Hepatic stellate cell (primary cell): ENCODE results near the gene GFER.
A peak's percentile ranks its signal among the peaks of the same experiment; 100 is the strongest.
"Not testable (repeated sequence)": the region's sequence is repeated elsewhere in the genome, so short reads cannot be mapped to it uniquely, and the experiment has no call there.

ENCODE experiments used
- DNase-seq: peaks from one replicate; pipeline ENCODE4 v3.0.0; 2011; ENCODE audit warnings: low spot score

The GFER gene

DNA sequence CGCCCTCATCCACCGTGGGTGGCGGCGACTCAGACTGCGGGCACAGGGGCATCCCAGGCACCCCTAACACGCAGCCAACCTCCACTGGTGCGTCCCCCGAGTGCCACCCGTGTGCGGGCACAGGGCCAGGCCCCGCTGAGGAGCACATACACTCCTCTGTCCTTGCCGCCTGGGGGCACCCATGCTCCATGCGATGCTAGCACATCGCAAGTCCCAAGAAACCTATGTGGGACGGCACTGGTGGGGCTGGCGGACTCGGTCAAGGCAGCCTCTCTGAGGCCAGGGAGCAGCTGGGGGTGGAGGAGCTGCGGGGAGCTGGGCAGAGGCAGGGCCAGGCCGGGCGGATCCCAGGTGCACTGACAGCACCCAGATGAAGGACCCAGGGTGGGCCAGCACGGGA lies 21.7 kb downstream of the GFER start:
- DNase-seq: no peak

DNA sequence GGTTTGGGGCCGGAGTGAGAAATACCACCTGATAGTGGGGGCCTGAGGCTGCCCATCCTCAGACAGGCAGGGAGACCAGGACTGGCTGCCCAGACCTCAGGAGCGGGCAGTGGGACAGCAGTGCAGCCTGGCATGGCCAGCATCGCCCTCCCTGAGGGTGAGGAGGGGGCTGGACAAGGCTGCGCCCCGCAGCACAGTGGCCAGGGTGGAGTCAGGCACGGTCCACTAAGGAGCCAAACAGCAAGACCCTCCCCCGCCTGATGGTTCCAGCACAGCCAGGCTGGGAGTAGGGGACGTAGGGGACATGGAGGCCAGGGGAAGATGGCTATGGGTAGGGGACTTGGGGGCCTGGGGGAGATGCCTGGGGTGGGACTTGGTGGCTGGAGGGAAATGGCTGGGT lies 22.3 kb downstream of the GFER start:
- DNase-seq: no peak

DNA sequence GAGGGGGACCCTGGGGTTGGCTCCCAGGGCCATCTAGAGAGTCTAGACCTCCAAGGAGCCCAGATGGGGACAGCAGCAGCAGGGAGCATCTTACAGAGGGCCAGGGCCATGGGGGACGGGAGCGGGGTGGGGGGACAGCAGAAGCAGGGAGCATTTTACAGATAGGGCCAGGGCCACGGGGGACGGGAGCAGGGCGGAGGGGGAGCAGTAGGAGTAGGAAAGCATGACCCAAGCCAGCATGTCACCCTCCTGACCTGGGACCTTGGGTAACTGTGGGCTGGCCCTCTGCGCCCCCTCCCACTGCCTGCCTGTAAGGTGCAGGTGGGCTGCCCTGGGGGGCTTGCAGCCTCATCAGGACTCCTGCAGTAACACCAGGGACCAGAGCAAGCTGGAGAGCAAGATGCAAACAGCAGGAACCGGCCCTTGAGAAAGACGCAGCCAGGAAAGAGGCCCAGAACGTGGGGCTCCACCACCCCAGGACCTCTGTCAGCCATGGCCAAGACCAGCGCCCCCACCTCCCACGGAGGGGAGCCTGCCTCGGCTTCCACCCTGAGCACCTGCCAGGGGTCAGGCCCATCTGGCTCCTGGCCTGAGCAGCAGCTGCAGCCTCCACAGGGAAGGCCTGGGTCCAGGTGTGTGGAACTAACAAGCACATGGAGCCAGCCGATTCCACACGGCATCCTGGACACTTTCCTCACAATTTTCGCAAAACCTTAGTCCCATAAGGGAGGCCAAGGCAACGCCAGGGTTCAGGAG lies 23.3 kb downstream of the GFER start:
- no peak for DNase-seq

DNA sequence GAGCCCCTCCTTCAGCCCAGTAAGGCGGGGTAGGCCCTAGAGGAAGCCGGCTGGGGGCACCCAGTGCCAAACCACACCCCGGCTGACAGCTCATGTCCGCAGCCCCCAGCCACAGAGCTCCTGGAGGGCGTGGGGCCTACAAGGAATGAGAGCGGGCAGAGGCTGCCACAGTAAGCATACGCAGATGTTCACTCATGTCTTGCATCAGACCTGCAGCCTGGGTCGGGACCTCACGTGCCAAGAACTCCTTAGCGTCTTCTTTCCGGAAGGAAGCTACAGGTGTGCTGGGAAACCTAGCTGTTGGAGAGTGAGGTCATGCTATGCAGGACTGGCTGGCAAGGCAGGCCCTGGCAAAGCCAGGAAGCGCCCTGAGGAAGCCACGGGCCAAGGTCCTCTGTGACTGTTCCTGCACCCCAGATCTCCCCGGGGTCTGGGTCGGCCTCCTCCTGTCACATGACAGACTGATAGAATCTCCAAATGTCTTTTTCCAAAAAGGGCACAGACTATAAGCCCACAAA lies 24.1 kb downstream of the GFER start:
- no peak for DNase-seq

DNA sequence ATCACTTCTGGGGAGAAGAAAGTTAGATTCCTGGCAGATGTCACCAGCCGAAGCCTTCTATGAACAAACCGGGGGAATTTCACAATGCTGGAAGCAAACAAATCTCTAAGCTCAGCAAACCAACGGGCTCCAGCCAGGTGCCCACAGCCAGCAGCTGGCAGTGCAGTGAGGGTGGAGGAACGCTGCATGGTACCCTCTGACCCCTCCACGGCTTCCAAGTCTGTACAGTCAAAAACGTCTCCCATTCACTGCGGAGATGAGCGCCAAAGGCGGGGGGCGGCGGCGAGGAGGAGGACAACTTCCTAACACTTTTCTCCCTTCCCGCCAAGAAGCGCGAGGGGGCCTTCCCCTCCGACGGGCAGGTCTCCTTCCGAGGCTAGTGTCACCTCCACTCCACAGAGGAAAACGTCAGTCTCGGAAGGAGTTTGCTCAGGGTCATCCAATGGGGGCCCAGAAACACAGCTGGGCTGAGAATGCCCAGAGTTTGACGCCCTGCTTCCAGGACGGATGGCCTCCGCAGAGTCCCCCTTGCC lies 24.7 kb downstream of the GFER start:
- peak; percentile 62 for DNase-seq

DNA sequence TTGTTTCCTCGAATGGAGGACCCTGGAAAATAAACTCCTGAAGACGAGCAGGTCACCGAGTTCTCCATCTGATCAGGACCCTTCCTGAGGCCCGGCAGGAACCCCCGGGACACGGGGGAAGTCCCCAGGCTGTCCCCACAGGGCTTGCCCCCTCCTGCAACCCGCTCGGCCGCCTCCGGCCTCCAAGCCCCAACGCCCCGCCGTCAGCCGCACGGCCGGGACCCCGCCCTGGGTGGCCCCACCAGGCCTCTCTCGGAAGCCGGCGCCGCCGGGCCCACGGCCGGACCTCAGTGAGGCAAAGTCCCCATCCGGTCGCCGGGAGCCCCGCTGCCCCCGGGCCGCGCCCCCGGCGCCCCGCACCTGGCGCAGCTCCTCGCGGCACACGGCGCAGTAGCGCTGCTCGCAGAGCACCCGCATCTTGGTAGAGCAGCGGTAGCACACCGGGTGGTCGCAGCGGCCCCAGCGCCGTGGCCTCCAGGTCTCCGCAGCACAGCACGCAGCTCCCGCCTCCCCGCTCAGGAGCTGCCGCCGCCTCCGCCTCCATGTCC lies 25.2 kb downstream of the GFER start:
- DNase-seq: no peak

DNA sequence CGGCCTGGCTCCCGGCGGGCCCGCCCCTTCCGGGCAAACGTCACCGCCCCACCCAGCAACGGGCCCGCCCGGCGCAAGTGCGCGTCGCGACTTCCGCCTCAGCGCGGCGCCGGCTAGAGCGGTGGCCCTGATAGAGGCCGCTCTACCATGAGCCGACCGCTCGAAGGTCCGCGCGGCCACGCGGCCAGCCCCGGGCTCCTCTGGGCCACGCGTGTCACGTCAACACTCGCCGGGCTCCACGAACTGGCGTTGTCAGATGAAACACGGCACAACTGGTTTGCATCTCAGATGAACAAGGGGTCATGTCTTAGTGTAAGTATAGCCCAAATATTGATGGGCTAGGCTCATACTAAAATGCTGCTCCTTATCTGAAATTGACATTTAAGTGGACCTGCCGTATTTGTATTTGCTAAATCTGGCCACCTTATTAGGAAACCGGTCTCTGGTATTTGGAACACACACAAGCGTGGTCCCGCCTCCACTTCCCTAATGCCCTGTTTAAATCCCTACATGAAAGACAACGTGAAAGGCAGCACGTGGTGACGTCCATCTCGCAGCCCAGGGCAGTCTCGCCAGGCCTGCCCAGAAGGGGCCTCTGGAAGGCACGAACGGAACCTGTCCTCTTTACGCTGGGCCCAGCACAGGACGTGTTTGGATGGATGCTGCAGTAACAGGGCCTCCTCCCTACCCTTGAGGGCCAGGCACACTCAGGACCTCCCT lies 26.0 kb downstream of the GFER start, which contains the start of gene ZNF598:
ZNF598 (minus strand) TSS at position 31 of the 720 bp plus-strand sequence.
- DNase-seq: peak; percentile 94

DNA sequence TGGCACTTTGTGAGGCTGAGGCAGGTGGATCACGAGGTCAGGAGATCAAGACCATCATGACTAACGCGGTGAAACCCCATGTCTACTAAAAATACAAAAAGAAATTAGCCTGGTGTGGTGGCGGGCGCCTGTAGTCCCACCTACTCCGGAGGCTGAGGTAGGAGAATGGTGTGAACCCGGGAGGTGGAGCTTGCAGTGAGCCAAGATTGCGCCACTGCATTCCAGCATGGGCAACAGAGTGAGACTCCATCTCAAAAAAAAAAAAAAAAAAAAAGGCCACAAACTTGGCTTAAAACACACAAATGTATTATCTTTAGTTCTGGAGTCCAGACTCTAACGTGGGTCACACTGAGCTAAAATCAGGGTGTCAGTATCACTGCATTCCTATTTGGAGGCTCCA lies 27.7 kb downstream of the GFER start:
- DNase-seq: not testable (repeated sequence)

DNA sequence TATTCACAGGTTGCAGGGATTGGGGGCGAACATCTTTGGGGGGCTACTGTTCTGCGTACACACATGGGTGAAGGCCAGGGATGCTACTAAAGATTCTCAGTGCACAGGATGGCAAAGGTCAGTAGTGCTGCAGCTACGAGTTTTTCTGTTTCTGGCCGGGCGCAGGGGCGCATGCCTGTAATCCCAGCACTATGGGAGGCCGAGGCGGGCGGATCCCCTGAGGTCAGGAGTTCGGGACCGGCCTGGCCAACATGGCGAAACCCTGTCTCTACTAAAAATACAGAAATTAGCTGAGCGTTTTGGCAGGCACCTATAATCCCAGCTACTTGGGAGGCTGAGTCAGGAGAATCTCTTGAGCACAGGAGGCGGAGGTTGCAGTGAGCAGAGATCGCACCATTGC lies 29.5 kb downstream of the GFER start:
- no peak for DNase-seq

DNA sequence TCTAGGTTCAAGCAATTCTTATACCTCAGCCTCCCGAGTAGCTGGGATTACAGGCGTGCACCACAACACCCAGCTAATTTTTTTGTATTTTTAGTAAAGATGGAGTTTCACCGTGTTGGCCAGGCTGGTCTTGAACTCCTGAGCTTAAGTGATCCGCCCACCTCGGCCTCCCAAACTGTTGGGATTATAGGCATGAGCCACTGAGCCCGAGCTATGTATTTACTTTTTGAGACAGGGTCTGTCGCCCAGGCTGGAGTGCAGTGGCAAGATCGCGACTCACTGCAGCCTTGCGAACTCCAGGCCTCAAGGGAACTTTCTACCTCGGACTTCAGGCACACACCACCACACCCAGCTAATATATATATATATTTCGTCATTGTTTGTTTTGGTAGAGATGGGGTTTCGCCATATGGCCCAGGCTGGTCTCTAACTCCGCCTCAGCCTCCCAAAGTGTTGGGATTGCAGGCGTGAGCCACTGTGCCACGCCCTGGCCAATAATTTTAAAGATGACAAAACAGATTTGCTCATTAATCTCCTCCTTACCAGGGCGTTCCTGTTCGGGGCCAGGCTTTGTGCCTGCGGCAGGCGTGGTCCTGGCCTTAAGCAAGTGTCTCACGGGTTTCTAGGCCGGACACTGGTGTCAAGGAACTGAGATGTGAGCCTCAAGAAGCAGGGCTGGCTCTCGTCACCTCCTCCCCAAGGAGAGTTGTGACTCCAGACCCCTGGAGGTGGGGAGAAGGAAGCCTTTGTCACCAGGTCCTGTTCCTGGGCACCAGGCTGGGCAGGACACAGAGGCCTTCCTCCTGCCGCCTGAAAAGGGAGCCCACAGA lies 31.3 kb downstream of the GFER start:
- no peak for DNase-seq

DNA sequence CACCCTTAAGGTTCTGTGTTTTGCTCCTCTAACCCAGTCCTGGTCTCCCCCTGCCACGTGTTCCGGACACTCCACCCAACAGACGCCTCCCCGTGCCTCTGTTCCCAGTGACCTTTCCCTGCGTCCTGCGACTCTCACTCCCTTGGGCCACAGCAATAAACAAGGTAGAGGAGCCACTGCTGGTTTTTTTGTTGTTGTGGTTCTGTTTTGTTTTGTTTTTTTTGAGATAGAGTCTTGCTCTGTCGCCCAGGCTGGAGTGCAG lies 31.9 kb downstream of the GFER start:
- no peak for DNase-seq

DNA sequence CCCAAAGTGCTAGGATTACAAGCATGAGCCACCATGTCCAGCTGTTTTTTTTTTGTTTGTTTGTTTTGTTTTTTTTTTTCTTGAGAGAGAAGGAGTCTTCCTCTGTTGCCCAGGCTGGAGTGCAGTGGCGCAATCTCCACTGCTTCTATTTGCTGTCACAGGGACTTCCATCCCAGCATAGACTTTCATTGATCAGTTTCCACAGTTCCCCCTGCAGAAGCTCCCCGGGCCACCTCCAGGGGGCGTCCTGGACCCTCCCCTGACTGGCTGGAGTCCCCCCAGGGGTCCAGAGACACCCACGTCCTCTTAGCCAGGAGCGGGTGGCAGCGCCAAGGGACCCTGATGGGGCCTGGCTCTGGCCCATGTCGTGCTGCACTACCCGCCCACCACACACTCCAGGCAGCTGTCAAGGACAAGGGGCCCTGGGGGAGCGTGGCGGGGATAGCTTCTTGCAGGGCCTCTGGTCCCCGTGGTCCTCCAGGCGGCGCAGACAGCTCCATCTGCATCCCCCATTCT lies 32.5 kb downstream of the GFER start:
- no peak for DNase-seq

DNA sequence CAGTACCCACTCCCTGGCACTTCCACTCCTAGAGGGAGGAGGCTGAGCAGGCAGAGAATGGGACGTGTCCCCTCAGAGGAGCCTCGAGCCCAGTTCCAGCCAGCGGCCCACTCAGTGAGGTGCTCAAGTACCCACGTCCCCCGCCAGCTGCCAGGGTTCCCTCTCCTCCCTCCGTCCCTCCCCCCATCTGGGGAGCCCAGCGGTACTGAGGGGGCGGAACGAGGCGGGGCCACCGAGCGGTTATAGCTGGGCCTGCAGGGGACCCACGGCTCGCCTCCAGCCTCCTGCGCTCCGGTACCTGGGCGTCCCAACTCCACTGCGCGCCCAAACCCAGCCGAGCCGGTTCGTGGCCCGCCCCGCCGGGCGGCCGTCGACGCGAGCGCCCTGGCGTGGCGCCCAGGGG lies 35.5 kb downstream of the GFER start, which contains the start of gene NPW:
NPW (plus strand) TSS at position 268 of the 403 bp plus-strand sequence.
- DNase-seq: no peak

DNA sequence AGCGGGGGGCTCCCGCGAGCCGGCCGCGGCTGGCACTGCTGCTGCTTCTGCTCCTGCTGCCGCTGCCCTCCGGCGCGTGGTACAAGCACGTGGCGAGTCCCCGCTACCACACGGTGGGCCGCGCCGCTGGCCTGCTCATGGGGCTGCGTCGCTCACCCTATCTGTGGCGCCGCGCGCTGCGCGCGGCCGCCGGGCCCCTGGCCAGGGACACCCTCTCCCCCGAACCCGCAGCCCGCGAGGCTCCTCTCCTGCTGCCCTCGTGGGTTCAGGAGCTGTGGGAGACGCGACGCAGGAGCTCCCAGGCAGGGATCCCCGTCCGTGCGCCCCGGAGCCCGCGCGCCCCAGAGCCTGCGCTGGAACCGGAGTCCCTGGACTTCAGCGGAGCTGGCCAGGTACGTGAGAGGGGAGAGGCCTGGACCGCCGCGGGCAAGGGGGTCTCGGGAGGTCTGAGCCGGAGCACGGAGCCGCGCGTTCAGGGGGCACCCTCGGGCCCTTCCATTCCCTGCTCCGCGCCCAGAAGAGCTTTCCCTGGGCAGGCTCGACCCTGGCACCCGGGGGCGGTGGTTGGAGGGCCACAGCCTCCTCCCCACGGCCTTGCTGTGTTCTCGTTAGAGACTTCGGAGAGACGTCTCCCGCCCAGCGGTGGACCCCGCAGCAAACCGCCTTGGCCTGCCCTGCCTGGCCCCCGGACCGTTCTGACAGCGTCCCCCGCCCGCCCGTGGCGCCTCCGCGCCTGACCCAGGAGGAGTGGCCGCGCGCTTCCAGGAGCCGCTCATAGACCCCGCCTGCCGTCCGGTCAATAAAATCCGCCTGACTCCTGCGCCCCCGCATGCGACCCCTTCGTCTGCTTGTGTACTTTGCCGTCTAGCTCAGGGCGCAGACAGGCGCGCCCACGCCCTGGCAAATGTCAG lies 36.2 kb downstream of the GFER start:
- no peak for DNase-seq

DNA sequence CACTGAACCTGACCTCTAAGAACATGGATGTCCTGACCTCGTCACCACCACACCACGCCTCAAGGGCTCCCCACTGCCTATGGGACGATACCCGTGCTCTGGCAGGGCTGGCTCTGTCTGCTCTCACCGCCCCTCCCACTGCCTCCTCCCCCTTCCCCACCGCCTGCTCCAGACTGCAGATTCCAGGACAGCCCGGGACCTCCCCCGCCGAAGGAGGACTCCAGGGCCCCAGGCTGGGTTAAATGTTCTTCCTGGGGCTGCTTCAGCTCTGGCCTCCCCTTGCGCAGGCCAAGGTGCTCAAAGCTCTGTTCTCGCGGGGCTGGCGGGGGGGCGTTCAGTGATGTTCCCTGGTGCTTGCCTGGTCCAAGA lies 38.7 kb downstream of the GFER start:
- DNase-seq: peak; percentile 77

DNA sequence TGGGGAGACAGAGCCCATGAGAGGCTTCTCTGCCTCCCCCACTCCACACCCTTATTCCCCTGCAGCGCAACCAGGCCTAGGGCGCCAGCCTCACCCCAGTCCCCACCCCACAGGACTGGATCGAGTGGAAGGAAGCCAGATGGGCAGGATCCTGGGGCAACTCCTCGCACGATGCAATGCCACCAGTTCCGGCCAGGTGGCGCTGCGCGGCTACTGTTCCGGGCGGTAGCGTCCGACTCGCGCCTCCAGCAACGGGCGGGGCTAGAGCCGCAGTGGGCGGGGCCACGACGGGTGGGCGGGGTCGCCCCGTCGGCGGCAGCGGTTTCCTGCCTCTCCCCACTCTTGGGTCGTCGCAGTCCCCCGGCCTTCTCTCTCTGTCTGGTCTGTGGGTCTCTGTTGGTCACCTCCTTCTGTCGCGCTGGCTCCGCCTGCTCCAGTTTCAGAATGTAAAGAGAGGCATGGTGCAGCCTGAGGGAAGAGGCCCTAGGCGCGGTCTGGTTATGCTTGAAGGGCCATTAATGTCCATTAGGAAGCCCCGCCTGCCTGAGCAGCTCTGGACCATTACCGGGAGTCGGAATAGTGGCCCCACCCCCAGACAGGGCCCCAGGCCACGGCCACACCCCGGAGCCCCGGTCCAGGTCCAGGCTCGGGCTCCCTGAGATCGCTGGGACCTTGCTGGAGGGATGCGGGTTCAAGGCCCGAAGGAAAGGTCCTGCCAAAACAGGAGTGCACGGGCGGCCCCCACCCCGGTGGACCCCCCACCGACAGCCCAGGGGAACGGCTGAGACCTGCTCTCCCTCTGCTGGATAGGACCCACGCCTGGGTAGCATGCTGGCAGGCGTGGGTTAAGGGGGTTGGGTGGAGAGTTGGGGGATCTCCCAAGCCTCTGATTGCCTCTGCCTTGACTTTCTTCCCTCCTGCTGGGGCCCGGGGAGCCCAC lies 39.4 kb downstream of the GFER start:
- DNase-seq: peak; percentile 94

DNA sequence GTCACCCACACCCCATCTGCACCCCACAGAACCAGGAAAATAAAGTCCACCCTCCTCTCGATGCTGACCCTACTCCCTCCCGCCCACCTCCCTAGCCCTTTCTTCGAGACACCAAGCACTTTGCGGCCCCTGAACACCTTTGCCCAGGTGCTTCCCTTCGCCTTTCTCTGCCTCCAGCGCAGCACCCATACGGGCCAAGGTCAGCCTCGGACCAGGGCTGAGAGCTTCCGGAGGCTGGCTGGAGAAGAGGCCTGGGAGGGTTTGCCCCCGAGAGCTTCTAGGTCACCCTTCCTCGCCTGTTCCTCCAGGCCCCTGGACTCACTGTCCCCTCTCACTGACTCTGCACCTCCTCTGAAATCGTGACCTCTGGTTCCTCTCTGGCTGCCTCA lies 40.0 kb downstream of the GFER start:
- DNase-seq: no peak

DNA sequence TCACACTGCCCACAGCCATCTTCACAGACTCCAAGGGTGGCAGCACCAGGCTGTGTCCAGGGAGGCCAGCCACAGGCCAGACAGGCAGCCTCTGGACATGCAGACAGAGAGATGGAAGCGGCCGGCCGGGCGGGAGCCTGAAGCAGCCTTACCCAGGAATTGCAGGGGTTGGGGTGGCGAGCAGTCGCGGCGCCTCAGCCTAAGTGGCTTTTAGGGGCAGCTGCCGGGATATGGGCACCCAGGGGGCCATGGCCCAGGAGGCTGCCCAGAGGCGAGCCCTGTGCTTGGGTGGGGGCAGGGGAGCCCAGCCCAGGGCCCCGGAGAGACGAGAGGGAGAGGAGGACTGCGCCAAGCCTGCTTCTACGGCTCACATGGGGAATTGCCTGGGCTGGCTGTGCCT lies 41.3 kb downstream of the GFER start:
- no peak for DNase-seq

DNA sequence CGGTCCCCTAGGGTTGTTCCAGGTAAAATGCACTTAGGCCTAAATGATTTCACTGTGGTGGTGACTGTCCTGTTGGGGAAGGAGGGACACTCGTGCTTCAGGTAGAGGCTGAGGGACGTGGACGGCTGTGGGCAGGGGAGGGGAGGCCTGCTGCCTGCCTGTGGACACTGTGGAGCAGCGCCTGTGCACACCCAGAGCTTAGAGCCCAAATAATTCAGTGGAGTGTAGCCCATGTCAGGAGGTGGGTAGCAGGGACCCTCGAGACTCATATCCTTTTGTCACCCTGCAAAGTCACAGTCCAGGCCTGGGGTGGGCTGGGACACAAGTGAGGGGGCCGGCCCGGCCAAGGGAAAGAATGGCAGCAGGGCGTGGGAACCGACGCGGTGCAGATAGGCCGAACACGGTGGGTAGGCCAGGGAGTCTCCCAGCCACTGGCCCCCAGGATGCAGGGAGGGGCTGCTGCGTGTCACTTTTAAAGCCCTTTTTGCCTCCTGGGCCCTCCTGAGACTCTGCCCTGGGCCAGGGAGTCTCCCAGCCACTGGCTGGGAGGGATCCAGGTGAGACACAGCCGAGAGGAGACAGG lies 42.0 kb downstream of the GFER start:
- no peak for DNase-seq
